ENCODE results near the gene TTLL11.

Gene TTLL11

GRCh38 chr9:121929893-121930875, 162.9 kb downstream of the TTLL11 start:
- DNase-seq, result no peak

GRCh38 chr9:121927636-121928035, 165.5 kb downstream of the TTLL11 start:
- no peak for DNase-seq

- DNase-seq, result no peak
Observed at GRCh38 chr9:121927081-121927480, 166.0 kb downstream of the TTLL11 start.

- DNase-seq, result no peak
Observed at GRCh38 chr9:121926351-121926801, 166.7 kb downstream of the TTLL11 start.

GRCh38 chr9:121925935-121926334, 167.2 kb downstream of the TTLL11 start:
- no peak for DNase-seq

GRCh38 chr9:121924700-121925099, 168.4 kb downstream of the TTLL11 start:
- no peak for DNase-seq

GRCh38 chr9:121921444-121921843, 171.7 kb downstream of the TTLL11 start:
- DNase-seq, result no peak

- DNase-seq, result no peak
Observed at GRCh38 chr9:121917375-121918335, 175.5 kb downstream of the TTLL11 start.

GRCh38 chr9:121915304-121915625, 177.8 kb downstream of the TTLL11 start:
- DNase-seq, result no peak

- DNase-seq, result no peak
Observed at GRCh38 chr9:121914604-121915303, 178.4 kb downstream of the TTLL11 start.

- DNase-seq, result no peak
Observed at GRCh38 chr9:121914017-121914595, 179.0 kb downstream of the TTLL11 start.

- no peak for DNase-seq
Observed at GRCh38 chr9:121912812-121913627, 180.1 kb downstream of the TTLL11 start.

- DNase-seq, result no peak
Observed at GRCh38 chr9:121910491-121911040, 182.5 kb downstream of the TTLL11 start.

GRCh38 chr9:121909111-121909510, 184.0 kb downstream of the TTLL11 start:
- no peak for DNase-seq

- DNase-seq, result no peak
Observed at GRCh38 chr9:121906074-121906870, 186.8 kb downstream of the TTLL11 start.

- no peak for DNase-seq
Observed at GRCh38 chr9:121902461-121903135, 190.5 kb downstream of the TTLL11 start.

GRCh38 chr9:121901616-121902015, 191.5 kb downstream of the TTLL11 start:
- DNase-seq, result no peak

- DNase-seq, result no peak
Observed at GRCh38 chr9:121900163-121900562, 192.9 kb downstream of the TTLL11 start.

GRCh38 chr9:121898856-121899255, 194.3 kb downstream of the TTLL11 start:
- DNase-seq, result no peak

GRCh38 chr9:121897140-121897539, 196.0 kb downstream of the TTLL11 start:
- DNase-seq, result no peak

Measured in NCI-H187 (cell line).